ENCODE data around the gene BASP1. TPM values are rescaled to one million over a fixed set of nuclear protein-coding genes. Genes with fewer than 3 reads are reported as not detected.
A peak's percentile ranks its signal among the peaks of the same experiment; 100 is the strongest.

BASP1 gene
- total and polyA plus RNA-seq, 10 of the 15 experiments (the other 5 are each of a cell fraction or from before 2014, with no cell fraction given) = 27.3 to 190 (median 102) TPM

DNA sequence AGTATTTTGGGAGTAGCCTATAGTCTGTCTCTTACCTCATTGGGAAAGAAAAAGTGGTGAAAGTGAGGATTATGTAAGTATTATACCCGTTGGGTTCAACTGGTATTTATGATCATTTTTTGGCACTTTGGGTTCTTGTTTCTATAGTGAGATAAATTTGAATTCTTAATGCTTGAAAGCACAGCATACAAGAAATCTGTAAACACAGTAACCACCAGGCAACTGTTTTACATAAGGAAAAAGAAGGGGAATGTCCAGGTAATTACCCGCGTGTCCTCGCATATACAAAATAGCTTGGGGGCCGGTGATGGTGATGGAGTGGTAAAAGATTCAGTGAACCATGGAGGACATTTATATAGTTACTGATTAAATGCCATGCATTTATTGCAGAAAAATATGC is 60.5 kb downstream of the BASP1 start (continued):
- TF ChIP-seq, protein P1, sequence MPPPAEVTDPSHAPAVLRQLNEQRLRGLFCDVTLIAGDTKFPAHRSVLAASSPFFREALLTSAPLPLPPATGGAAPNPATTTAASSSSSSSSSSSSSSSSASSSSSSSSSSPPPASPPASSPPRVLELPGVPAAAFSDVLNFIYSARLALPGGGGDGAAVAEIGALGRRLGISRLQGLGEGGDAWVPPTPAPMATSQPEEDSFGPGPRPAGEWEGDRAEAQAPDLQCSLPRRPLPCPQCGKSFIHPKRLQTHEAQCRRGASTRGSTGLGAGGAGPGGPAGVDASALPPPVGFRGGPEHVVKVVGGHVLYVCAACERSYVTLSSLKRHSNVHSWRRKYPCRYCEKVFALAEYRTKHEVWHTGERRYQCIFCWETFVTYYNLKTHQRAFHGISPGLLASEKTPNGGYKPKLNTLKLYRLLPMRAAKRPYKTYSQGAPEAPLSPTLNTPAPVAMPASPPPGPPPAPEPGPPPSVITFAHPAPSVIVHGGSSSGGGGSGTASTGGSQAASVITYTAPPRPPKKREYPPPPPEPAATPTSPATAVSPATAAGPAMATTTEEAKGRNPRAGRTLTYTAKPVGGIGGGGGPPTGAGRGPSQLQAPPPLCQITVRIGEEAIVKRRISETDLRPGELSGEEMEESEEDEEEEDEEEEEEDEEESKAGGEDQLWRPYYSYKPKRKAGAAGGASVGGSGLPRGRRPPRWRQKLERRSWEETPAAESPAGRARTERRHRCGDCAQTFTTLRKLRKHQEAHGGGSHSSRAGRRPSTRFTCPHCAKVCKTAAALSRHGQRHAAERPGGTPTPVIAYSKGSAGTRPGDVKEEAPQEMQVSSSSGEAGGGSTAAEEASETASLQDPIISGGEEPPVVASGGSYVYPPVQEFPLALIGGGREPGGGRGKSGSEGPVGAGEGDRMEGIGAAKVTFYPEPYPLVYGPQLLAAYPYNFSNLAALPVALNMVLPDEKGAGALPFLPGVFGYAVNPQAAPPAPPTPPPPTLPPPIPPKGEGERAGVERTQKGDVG (CRISPR knock-in tag; IDR thresholded peaks at IDR 0.05) = no peak
- TF ChIP-seq SUZ12 (IDR thresholded peaks at IDR 0.05; ENCODE audit: unreplicated experiment) (no peak), SMAD1 (IDR thresholded peaks at IDR 0.05; ENCODE audit: low read depth, partially characterized antibody) (no peak), TBL1XR1 (IDR thresholded peaks at IDR 0.05; ENCODE audit: low read depth, low read length) (peak; percentile 75; the same call in 1 of the 2 replicates), RUNX3 (IDR thresholded peaks at IDR 0.05; ENCODE audit: low read length) (peak; percentile 70), ZSCAN29 (IDR thresholded peaks at IDR 0.05) (no peak), RELA (IDR thresholded peaks at IDR 0.05; ENCODE audit: borderline replicate concordance, partially characterized antibody) (peak; percentile 93), TCF7 (IDR thresholded peaks at IDR 0.05; ENCODE audit: borderline replicate concordance) (no peak), EP300 (IDR thresholded peaks at IDR 0.05; ENCODE audit: borderline replicate concordance in 1 of 2, control insufficient read depth in 1 of 2, low read depth in 2 of 2, low read length in 2 of 2) (peak; percentile 69 to 72; a peak in 2 of 4 replicates), BCL11A (IDR thresholded peaks at IDR 0.05; ENCODE audit: low read depth, low read length) (0 out of 2 replicates have a peak, but pooled peaks have one; percentile 32), CHD4 (IDR thresholded peaks at IDR 0.05) (no peak), ZNF217 (IDR thresholded peaks at IDR 0.05) (peak; percentile 68; the same call in 1 of the 2 replicates), SMC3 (IDR thresholded peaks at IDR 0.05; ENCODE audit: borderline replicate concordance, low read length) (no peak; the same call in 1 of the 2 replicates), CBX3 (IDR thresholded peaks at IDR 0.05; ENCODE audit: borderline replicate concordance, low read depth) (no peak), ZNF274 (IDR thresholded peaks at IDR 0.05; ENCODE audit: insufficient read depth, insufficient read length) (no peak), DPF2 (IDR thresholded peaks at IDR 0.05) (peak; percentile 49; the same call in 1 of the 2 replicates)
- TF ChIP-seq, protein P2, sequence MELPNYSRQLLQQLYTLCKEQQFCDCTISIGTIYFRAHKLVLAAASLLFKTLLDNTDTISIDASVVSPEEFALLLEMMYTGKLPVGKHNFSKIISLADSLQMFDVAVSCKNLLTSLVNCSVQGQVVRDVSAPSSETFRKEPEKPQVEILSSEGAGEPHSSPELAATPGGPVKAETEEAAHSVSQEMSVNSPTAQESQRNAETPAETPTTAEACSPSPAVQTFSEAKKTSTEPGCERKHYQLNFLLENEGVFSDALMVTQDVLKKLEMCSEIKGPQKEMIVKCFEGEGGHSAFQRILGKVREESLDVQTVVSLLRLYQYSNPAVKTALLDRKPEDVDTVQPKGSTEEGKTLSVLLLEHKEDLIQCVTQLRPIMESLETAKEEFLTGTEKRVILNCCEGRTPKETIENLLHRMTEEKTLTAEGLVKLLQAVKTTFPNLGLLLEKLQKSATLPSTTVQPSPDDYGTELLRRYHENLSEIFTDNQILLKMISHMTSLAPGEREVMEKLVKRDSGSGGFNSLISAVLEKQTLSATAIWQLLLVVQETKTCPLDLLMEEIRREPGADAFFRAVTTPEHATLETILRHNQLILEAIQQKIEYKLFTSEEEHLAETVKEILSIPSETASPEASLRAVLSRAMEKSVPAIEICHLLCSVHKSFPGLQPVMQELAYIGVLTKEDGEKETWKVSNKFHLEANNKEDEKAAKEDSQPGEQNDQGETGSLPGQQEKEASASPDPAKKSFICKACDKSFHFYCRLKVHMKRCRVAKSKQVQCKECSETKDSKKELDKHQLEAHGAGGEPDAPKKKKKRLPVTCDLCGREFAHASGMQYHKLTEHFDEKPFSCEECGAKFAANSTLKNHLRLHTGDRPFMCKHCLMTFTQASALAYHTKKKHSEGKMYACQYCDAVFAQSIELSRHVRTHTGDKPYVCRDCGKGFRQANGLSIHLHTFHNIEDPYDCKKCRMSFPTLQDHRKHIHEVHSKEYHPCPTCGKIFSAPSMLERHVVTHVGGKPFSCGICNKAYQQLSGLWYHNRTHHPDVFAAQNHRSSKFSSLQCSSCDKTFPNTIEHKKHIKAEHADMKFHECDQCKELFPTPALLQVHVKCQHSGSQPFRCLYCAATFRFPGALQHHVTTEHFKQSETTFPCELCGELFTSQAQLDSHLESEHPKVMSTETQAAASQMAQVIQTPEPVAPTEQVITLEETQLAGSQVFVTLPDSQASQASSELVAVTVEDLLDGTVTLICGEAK (IDR thresholded peaks at IDR 0.05; ENCODE audit: borderline replicate concordance) = no peak
- TF ChIP-seq, protein P3, sequence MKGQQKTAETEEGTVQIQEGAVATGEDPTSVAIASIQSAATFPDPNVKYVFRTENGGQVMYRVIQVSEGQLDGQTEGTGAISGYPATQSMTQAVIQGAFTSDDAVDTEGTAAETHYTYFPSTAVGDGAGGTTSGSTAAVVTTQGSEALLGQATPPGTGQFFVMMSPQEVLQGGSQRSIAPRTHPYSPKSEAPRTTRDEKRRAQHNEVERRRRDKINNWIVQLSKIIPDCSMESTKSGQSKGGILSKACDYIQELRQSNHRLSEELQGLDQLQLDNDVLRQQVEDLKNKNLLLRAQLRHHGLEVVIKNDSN (IDR thresholded peaks at IDR 0.05; ENCODE audit: borderline replicate concordance, extremely low read length, insufficient read depth, low read depth, low read length) = no peak
